GM19035 (cell line): ENCODE measurements around the gene SHISAL1.

Source experiments
- ATAC-seq: cut with Tn5 transposase; IDR thresholded peaks from one replicate; pipeline ENCODE4 v1.9.1; 2021; ENCODE audit not compliant: unreplicated experiment

Gene SHISAL1

GRCh38 chr22:44197271-44197670 is 115.5 kb downstream of the SHISAL1 start:
- ATAC-seq, result no peak

- no peak for ATAC-seq
These were observed 116.0 kb downstream of the SHISAL1 start for GRCh38 chr22:44196731-44197131.

DNA sequence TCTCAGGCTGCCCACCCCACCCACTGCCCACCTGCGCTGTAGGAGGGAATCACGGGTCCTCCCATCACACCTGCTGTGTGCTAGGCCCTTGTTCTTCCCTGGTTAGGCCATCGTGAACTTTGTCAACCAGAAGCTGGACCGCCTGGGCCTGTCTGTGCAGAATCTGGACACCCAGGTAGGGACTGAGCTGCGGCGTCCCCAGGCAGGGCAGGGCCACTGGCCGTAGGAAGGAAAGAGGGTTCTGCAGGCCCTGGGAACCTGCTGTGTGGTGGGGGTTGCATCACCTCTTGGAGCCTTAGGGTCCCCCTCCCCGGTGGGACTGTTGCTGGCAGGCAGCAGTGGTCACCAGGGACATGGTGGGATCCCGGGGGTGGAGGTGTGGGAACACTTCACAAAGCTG is 116.5 kb downstream of the SHISAL1 start:
- ATAC-seq, result no peak

GRCh38 chr22:44195189-44195871 is 117.4 kb downstream of the SHISAL1 start:
- no peak for ATAC-seq

GRCh38 chr22:44194569-44194968 is 118.2 kb downstream of the SHISAL1 start:
- no peak for ATAC-seq
